Measurements from ENCODE around the gene ZNF521.

DNA sequence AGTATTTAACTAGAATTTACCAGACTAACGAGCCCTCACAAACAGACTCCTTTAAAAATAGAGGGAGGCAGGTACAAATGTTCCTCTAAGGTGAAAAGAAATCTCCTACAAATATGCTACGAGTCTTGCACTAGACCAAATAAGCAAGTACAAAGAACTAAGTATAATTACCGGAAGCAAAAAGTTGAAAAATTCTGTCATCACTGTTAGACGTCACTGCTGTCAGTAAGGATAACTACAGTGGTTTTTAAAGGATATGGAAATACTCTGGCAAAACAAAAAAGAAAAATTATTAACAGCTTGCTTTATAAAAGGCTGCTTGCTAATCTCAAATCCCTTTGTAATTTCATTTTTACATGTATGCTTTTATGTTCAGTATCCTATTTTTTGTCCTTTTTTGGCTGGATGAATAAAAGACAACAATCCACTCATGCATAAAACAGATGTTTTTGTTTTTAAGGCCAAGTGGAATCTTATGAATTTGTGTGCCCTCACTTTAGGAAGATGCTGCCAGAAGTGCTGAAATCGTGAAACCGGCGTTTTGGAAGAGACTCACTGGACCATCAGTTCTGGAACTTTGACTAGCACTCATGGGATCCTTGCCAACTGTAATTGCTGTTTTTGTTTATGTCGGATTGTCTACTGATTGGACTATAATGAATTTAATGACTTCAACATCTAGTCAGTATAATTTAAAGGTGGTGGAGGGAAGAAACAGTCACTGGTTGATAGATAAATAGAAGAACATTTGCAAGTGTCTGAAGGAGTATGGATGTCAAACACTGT lies 6.7 kb downstream of the ZNF521 start:
- TF ChIP-seq, protein P1, sequence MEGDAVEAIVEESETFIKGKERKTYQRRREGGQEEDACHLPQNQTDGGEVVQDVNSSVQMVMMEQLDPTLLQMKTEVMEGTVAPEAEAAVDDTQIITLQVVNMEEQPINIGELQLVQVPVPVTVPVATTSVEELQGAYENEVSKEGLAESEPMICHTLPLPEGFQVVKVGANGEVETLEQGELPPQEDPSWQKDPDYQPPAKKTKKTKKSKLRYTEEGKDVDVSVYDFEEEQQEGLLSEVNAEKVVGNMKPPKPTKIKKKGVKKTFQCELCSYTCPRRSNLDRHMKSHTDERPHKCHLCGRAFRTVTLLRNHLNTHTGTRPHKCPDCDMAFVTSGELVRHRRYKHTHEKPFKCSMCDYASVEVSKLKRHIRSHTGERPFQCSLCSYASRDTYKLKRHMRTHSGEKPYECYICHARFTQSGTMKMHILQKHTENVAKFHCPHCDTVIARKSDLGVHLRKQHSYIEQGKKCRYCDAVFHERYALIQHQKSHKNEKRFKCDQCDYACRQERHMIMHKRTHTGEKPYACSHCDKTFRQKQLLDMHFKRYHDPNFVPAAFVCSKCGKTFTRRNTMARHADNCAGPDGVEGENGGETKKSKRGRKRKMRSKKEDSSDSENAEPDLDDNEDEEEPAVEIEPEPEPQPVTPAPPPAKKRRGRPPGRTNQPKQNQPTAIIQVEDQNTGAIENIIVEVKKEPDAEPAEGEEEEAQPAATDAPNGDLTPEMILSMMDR (IDR thresholded peaks at IDR 0.05; ENCODE audit: insufficient read depth, low read length, poor library complexity, severe bottlenecking), result no peak
- TF ChIP-seq EZH2phosphoT487 (conservative IDR thresholded peaks at IDR 0.05; ENCODE audit: low read length), result no peak

Measured in SU-DHL-6 (cell line).